ENCODE data around the gene MPDZ.

- TF ChIP-seq CHD1 (IDR thresholded peaks at IDR 0.05; ENCODE audit: low read depth, low read length) = no peak
- TF ChIP-seq RAD21 (IDR thresholded peaks at IDR 0.05; ENCODE audit: low read length) = no peak
- no peak for TF ChIP-seq CTCF (conservative IDR thresholded peaks at IDR 0.05; ENCODE audit: low read depth, low read length)
- no peak for TF ChIP-seq SMC3 (IDR thresholded peaks at IDR 0.05; ENCODE audit: low read depth, low read length)
These were observed 196.7 kb downstream of the MPDZ start for GRCh38 chr9:13082796-13083195.
